Urinary bladder (tissue), 4 donors: ENCODE measurements around the gene ZNF860. TPM values are rescaled to one million over a fixed set of nuclear protein-coding genes. Genes with fewer than 3 reads are reported as not detected.
A peak's percentile ranks its signal among the peaks of the same experiment; 100 is the strongest.

Experiments used
- DNase-seq: peaks from one replicate; pipeline ENCODE4 v3.0.0-alpha.2; 2015; ENCODE audit errors: extremely low spot score
- H3K27ac ChIP-seq: one replicate; pipeline ENCODE4 v1.5.1; 2013; ENCODE audit warnings: low read depth, mild to moderate bottlenecking, moderate library complexity
- H3K36me3 ChIP-seq: one replicate; pipeline ENCODE4 v1.6.1; 2013; ENCODE audit warnings: mild to moderate bottlenecking, moderate library complexity; ENCODE audit not compliant: insufficient read depth
- H3K4me1 ChIP-seq: one replicate; pipeline ENCODE4 v1.6.1; 2013; ENCODE audit warnings: mild to moderate bottlenecking, moderate library complexity; ENCODE audit not compliant: insufficient read depth
- H3K4me3 ChIP-seq: one replicate; pipeline ENCODE4 v1.5.1; 2013; ENCODE audit warnings: low read depth, low read length
- WGBS: extraction: QIAGEN DNeasy Blood & Tissue Kit; methylation state at CpG from one replicate; pipeline ENCODE4 v1.1.7; 2013; 5-methylcytosine and 5-hydroxymethylcytosine counted together
- polyA plus RNA-seq: library from polyadenylated mRNA; stranded (reverse); fragments of 200-250 nt; gene quantifications from one replicate; pipeline ENCODE4 v1.2.3, GENCODE V29; 2013
- total RNA-seq: library from RNA; depleted of rRNA; stranded (reverse); fragments of >200 nt; gene quantifications from one replicate; pipeline ENCODE4 v1.2.3, GENCODE V29; 2014
- donor health status: healthy with polysubstance abuse.
- donor health status: healthy.

Gene ZNF860
- total RNA-seq (9.6 TPM), polyA plus RNA-seq (2.4 TPM)

DNA sequence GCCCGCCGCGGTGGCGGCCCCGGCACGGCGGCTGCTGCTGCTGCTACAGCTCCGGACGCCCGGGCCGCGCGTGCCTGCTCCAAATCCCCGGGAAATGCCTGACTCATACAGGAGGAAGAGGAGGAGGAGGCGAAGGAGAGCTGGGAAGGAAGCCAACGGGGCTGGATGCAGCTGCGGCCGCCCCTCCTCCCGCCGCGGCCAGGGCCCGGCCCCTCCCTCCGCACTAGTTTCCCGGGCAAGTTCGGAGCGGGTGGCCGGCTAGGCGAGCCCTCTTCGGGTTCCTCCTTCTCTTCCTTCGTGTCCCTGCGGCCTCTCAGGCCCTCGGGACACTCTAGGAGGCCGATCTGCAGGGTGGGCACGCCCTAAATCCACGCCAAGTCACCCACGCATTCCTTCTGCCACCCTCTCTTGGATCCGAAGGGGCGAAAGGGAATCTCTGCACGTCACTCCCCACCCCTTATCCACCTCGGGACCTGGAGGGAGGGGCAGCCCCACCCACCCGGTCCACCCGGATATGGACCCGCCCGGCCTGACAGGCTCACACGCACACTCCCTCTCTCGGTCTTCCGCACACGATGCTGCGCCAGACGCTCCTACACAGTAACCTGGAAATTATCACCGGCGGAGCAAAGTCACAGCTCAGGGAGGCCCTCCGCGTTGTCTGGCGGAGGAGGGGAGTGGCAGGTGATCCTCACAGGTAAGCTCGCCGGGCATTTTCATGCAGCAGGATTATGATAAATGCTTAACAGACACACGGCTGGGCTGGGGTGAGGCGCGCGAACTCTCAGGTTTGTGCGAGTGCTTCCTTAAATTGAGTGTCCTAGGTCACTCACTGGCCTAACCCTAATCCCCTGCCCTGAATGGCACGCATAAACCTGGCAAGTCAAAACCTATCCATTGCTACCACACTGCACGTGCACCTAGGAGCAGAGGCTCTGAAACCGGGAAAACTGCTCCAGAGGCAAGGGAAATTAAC, at the start of gene ZNF860, which contains the start of gene OSBPL10:
Gene ZNF860, plus strand, starts transcription at position 545 of the 976 bp plus-strand sequence. CDS start 7,330 bp downstream, outside the sequence.
Gene OSBPL10, minus strand, starts transcription at position 57 of the 976 bp plus-strand sequence. CDS start 83 bp downstream, outside the sequence.
- H3K4me3 ChIP-seq = peak within 1 kb of the TSS; percentile 81
- H3K27ac ChIP-seq = peak within 1 kb of the TSS; percentile 86
- H3K36me3 ChIP-seq = no peaks in the 10 kb centered on the region
- 4% methylated on average over 65 of the region's 65 CpGs for WGBS
- no peaks in the 10 kb centered on the region for H3K4me1 ChIP-seq
- peak; percentile 68 for DNase-seq

DNA sequence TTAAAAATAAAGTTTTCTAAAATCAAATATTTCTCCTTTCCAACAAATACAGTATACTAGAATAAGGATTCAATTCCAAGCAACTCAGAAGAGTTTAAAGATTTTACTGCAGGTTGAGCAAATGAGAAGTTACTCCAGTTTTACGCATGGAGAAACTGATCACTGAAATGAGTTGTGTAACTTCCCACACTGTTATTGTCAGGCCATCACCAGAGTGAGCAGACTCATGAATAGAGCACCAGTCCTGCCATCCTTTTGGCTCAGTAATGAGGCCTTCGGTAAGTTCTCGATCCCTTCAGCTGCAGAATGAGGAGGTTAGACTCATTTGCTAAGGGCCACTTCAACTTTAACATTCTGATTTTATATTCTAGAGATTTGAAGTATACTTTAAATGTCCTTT, 48.6 kb upstream of the ZNF860 start:
- no peaks in the 10 kb centered on the region for H3K4me1 ChIP-seq
- no peak overlapping the region for H3K4me3 ChIP-seq
- no peaks in the 10 kb centered on the region for H3K36me3 ChIP-seq
- 95% methylated on average over 3 of the region's 3 CpGs for whole genome bisulfite sequencing
- H3K27ac ChIP-seq = no peak overlapping the region
- no peak for DNase-seq

- DNase-seq = no peak
- Histone ChIP-seq H3K4me1 (no peaks in the 10 kb centered on the region), H3K27ac (no peak overlapping the region), H3K36me3 (no peaks in the 10 kb centered on the region), H3K4me3 (no peak overlapping the region)
- WGBS = 88% methylated on average over 1 of the region's 1 CpG
These were observed 47.5 kb upstream of the ZNF860 start for GRCh38 chr3:31934018-31934417.

DNA sequence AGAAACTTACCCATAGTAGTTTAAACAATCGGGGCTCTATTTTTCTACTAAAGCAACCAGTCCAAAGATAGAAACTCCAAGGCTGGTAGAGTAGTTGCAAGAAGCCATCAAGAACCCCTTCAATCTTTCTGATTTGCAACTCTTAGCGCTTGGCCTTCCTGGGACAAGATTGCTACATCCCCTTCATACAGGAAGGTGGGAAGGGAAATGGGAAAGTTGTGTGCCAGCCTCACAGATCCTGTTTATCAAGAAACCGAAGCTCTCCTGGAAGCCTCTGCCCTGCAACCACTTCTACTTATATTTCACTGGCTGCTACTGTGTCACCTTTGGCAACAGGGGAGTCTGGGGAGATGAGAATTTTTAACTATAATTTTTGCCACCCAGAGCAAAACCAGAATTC, 46.7 kb upstream of the ZNF860 start:
- Histone ChIP-seq H3K36me3 (no peaks in the 10 kb centered on the region), H3K4me1 (no peaks in the 10 kb centered on the region), H3K4me3 (no peak overlapping the region), H3K27ac (no peak overlapping the region)
- DNase-seq = no peak
- 53% methylated on average over 3 of the region's 3 CpGs for WGBS

- Histone ChIP-seq H3K36me3 (no peaks in the 10 kb centered on the region), H3K4me3 (no peak overlapping the region), H3K27ac (no peak overlapping the region), H3K4me1 (peaks cover 3% of the 10 kb centered on the region)
- 6% methylated on average over 1 of the region's 1 CpG for WGBS
- no peak for DNase-seq
These were observed 45.0 kb upstream of the ZNF860 start for GRCh38 chr3:31936420-31937060.

DNA sequence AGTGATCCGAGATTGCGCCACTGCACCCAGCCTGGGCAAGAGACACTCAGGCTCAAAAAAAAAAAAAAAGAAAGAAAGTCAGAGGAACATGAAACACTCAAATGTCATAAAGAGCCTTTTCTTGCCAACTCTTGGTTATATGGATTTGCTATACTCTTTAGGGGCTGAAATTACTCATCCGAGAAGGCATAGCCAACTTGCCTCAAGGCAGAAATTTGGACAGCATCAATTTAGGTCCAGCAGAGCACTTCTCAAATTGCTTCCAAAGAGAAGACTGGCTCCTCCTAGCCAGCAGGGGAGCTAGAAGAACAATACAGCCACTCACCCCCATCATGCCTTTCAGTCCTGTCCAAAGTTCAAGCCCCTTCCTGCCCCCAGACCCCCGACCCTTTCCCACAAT, 44.3 kb upstream of the ZNF860 start:
- peaks cover 3% of the 10 kb centered on the region for H3K4me1 ChIP-seq
- no peak overlapping the region for H3K27ac ChIP-seq
- H3K4me3 ChIP-seq = no peak overlapping the region
- no peaks in the 10 kb centered on the region for H3K36me3 ChIP-seq
- no peak for DNase-seq
- 95% methylated on average over 4 of the region's 4 CpGs for WGBS

- WGBS = 93% methylated on average over 2 of the region's 2 CpGs
- DNase-seq = no peak
- H3K36me3 ChIP-seq = no peaks in the 10 kb centered on the region
These were observed 39.1 kb upstream of the ZNF860 start for GRCh38 chr3:31942446-31942845.

GRCh38 chr3:31943041-31943440, 38.5 kb upstream of the ZNF860 start:
- Histone ChIP-seq H3K4me3 (no peak overlapping the region), H3K27ac (no peak overlapping the region), H3K36me3 (no peaks in the 10 kb centered on the region), H3K4me1 (peaks cover 4% of the 10 kb centered on the region)
- no peak for DNase-seq

More at GRCh38 chr3:31942446-31942845, 39.1 kb upstream of the ZNF860 start:
- H3K4me3 ChIP-seq = no peak overlapping the region
- peaks cover 4% of the 10 kb centered on the region for H3K4me1 ChIP-seq
- no peak overlapping the region for H3K27ac ChIP-seq

DNA sequence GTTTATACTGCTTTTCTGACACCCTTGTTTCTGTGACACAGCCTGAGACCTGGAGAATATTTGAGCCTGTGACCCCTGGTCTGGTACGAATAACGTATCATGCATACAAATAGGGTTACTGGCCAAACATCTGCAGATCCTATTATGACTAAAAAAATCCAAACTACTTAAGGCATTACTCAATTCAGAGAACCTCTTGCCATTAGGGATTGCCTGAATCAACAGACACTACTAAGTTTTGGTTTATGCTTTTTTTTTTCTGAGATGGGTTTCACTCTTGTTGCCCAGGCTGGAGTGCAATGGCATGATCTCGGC, 35.9 kb upstream of the ZNF860 start:
- no peaks in the 10 kb centered on the region for H3K36me3 ChIP-seq
- DNase-seq = no peak
- peaks cover 4% of the 10 kb centered on the region for H3K4me1 ChIP-seq
- H3K4me3 ChIP-seq = no peak overlapping the region
- no peak overlapping the region for H3K27ac ChIP-seq
- 53% methylated on average over 3 of the region's 3 CpGs for WGBS

- no peak overlapping the region for H3K27ac ChIP-seq
- H3K36me3 ChIP-seq = no peaks in the 10 kb centered on the region
- DNase-seq = no peak
- no peak overlapping the region for H3K4me3 ChIP-seq
- H3K4me1 ChIP-seq = peaks cover 2% of the 10 kb centered on the region
- WGBS = 88% methylated on average over 10 of the region's 10 CpGs
These were observed 35.0 kb upstream of the ZNF860 start for GRCh38 chr3:31946484-31947081.

DNA sequence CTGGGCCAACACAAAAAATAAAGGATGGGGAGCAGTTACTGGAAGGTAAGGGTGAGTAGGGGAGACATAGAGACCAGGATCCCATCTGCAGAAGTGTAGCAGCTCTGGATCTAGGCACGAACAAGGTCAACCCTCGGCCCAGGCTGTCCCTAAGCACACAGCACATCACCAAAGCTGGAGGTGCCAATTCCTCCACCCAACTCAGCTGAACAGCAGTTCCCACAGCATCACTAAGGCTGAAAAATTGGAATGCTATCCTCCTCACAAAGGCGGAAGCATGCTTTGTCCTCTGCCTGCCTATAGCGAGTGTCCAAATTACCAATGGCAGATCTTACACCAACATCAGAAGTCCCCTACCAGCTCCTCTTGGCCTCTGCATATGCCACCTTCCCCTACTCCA, 34.4 kb upstream of the ZNF860 start:
- Histone ChIP-seq H3K36me3 (no peaks in the 10 kb centered on the region), H3K4me3 (no peak overlapping the region), H3K27ac (no peak overlapping the region), H3K4me1 (peaks cover 2% of the 10 kb centered on the region)
- no peak for DNase-seq
- 88% methylated on average over 4 of the region's 4 CpGs for WGBS

GRCh38 chr3:31947671-31948091, 33.9 kb upstream of the ZNF860 start:
- Histone ChIP-seq H3K36me3 (no peaks in the 10 kb centered on the region), H3K4me1 (peaks cover 2% of the 10 kb centered on the region), H3K4me3 (no peak overlapping the region), H3K27ac (no peak overlapping the region)
- no peak for DNase-seq
- 43% methylated on average over 6 of the region's 6 CpGs for WGBS

GRCh38 chr3:31948280-31948679, 33.3 kb upstream of the ZNF860 start:
- Histone ChIP-seq H3K4me1 (peaks cover 2% of the 10 kb centered on the region), H3K4me3 (no peak overlapping the region), H3K36me3 (no peaks in the 10 kb centered on the region), H3K27ac (no peak overlapping the region)
- 51% methylated on average over 6 of the region's 6 CpGs for WGBS
- DNase-seq = no peak

GRCh38 chr3:31952205-31952604, 29.3 kb upstream of the ZNF860 start:
- H3K27ac ChIP-seq = no peak overlapping the region
- H3K4me3 ChIP-seq = no peak overlapping the region
- no peaks in the 10 kb centered on the region for H3K36me3 ChIP-seq
- WGBS = 74% methylated on average over 4 of the region's 4 CpGs
- peaks cover 2% of the 10 kb centered on the region for H3K4me1 ChIP-seq
- no peak for DNase-seq
